ENCODE results near the gene LRGUK.

Gene LRGUK

DNA sequence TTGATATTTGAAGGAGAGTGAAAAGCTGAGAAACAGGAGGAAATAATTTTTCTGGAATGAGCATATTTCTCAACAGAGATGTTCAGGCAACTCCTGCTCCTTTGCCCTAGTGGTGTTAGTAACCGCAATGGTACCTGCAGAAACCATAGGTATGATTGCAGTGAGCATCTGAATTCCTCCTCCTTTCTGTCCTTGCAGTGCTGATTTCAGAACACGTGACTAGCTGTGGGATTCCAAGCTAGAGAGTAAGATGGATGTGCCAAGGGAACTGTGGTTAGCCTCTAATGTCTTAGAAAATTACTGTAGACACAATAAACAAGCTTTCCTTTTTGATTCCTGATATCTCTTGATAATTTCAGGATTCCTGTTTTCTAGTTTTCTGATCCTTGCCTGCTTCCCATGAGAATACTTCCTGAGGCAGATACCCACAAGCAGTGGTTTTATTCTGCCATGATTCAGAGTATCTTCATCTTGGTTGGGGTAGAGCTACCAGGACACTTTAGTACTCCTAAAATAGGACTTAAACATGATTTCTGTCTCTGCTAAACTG lies 27.5 kb downstream of the LRGUK start:
- TF ChIP-seq POLR2A (IDR thresholded peaks at IDR 0.05; ENCODE audit: low read length) (no peak), GATA1 (IDR thresholded peaks at IDR 0.05; ENCODE audit: low read depth, low read length) (no peak)
- no peak for DNase-seq

- TF ChIP-seq GATA1 (IDR thresholded peaks at IDR 0.05; ENCODE audit: low read depth, low read length) (no peak), POLR2A (IDR thresholded peaks at IDR 0.05; ENCODE audit: low read length) (no peak)
- no peak for DNase-seq
These were observed 28.1 kb downstream of the LRGUK start for GRCh38 chr7:134155206-134155605.

- no peak for TF ChIP-seq GATA1 (IDR thresholded peaks at IDR 0.05; ENCODE audit: low read depth, low read length)
- TF ChIP-seq POLR2A (IDR thresholded peaks at IDR 0.05; ENCODE audit: low read length): no peak
- DNase-seq: no peak
These were observed 28.7 kb downstream of the LRGUK start for GRCh38 chr7:134155871-134156270.

DNA sequence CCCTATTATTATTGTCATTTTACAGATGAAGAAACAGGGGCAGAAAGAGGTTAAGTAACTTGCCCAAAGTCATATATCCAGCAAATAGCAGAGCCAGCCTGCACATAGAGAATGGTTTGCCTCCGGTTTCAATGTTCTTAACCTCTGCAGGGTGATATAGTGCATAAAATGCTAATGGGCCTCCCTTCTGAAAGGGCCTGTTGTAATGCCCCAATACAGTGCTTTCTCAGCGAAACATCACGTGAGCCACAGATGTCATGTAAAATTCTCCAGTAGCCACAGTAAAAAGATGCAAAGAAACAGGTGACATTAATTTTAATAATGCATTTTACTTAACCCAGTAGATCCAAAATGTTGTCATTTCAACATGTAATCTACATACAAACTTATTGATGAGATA lies 38.1 kb downstream of the LRGUK start:
- TF ChIP-seq POLR2A (IDR thresholded peaks at IDR 0.05; ENCODE audit: low read length) (no peak), GATA1 (IDR thresholded peaks at IDR 0.05; ENCODE audit: low read depth, low read length) (no peak)
- DNase-seq: no peak

DNA sequence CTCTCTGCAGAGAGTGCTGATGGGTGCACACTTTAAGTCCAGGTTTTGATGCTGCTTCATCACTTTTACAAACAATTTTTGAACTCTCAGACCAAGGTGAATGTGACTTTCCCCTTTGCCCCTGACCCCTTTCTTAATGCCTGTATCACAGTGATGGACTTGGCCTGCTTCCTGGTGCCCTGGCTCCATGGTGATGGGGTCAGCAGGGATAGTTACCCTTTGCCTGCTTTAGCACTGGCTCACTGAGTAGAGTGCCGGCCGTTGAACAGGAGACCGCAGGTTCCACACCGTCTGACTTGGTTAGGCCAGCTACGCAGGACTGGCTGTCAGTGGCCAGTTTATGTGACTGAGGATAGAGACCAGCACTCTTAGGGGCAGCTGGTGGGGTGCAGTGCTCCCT lies 40.1 kb downstream of the LRGUK start:
- no peak for DNase-seq
- TF ChIP-seq POLR2A (IDR thresholded peaks at IDR 0.05; ENCODE audit: low read length): no peak
- no peak for TF ChIP-seq GATA1 (IDR thresholded peaks at IDR 0.05; ENCODE audit: low read depth, low read length)

DNA sequence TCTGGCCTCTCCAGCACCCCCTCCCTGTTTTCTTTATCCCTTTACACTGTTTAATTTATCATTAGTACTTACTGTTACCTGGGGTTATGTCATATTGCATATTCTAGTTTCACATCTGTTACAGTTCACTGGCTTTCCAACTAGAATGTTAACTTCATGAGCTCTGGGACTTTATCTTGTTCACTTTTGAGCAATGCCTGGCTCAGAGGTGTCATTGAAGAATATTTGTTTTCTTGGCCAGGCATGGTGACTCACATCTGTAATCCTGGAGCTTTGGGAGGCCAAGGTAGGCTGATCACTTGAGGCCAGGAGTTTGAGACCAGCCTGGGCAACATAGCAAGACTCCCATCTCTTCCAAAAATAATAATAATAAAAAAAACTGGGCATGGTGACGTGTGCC lies 40.7 kb downstream of the LRGUK start:
- TF ChIP-seq GATA1 (IDR thresholded peaks at IDR 0.05; ENCODE audit: low read depth, low read length): no peak
- TF ChIP-seq POLR2A (IDR thresholded peaks at IDR 0.05; ENCODE audit: low read length): no peak

GRCh38 chr7:134174795-134175261 lies 47.7 kb downstream of the LRGUK start:
- TF ChIP-seq GATA1 (IDR thresholded peaks at IDR 0.05; ENCODE audit: low read depth, low read length): no peak
- TF ChIP-seq POLR2A (IDR thresholded peaks at IDR 0.05; ENCODE audit: low read length): no peak
- peak in 1 of 2 experiments; percentile 5 for DNase-seq

More for the DNA sequence above, 40.7 kb downstream of the LRGUK start:
- no peak for DNase-seq

DNA sequence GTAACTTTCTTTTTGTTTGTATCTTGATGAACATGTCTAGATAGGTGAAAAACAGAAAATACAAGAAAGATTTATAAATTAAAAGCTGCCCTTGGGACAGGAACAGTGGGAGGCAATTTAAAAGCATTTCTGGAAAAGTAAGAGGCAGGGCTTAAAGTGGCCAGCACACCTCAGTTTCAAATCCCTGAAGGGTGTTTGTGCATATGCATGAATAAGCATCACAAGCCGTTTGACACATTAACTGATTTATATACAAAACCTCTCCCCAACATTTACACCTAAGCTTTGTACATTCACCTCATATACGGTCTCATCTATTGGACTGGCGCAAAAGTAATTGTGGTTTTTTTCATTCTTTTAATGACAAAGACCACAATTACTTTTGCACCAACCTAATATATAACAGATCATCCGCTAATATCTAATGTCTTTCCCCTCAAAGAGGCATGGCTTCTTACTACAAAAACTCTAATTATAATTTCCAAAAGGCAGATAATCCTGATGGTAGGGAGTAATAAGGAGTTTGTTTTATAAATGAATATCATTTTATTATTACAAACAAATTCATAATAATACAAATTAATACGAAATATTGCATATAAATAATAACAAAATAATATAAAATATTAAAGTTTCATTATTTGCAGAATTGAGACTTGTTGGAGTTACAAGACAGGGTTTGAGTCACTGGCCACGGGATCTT lies 48.3 kb downstream of the LRGUK start:
- no peak for DNase-seq

DNA sequence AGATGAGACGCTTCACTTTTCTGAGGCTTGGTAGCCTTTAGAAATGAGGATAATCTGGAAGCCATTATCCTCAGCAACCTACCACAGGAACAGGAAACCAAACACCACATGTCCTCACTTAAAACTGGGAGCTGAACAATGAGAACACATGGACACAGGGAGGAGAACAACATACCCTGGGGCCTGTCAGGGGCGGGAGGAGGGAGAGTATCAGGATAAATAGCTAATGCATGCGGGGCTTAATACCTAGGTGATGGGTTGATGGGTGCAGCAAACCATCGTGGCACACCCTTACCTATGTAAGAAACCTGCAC lies 48.9 kb downstream of the LRGUK start:
- TF ChIP-seq GATA1 (IDR thresholded peaks at IDR 0.05; ENCODE audit: low read depth, low read length) (no peak), POLR2A (IDR thresholded peaks at IDR 0.05; ENCODE audit: low read length) (no peak)
- DNase-seq: no peak

More for the DNA sequence above, 48.3 kb downstream of the LRGUK start:
- no peak for TF ChIP-seq GATA1 (IDR thresholded peaks at IDR 0.05; ENCODE audit: low read depth, low read length)
- TF ChIP-seq POLR2A (IDR thresholded peaks at IDR 0.05; ENCODE audit: low read length): no peak

- DNase-seq: no peak
These were observed 52.2 kb downstream of the LRGUK start for GRCh38 chr7:134179036-134180011.

DNA sequence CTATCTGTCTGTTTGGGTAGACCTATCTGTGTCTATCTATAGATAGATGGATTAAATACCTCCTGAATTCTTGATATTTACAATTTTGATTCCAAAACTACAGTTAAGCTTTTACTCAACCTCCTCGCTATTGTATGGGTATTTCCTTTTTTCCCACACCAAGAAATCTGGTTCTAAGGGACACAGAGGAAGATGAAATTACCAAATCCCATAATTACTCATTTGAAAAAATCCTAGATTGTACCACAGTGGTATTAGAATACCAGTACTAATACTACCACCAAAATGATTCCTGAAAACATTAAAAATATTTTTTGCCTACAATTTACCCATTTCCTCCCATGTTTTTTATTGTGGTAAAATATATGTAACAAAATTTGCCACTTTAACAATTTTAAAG lies 53.2 kb downstream of the LRGUK start:
- no peak for TF ChIP-seq POLR2A (IDR thresholded peaks at IDR 0.05; ENCODE audit: low read length)
- TF ChIP-seq GATA1 (IDR thresholded peaks at IDR 0.05; ENCODE audit: low read depth, low read length): no peak
- DNase-seq: no peak

More at GRCh38 chr7:134179036-134180011, 52.2 kb downstream of the LRGUK start:
- TF ChIP-seq POLR2A (IDR thresholded peaks at IDR 0.05; ENCODE audit: low read length) (no peak), GATA1 (IDR thresholded peaks at IDR 0.05; ENCODE audit: low read depth, low read length) (no peak)

- no peak for DNase-seq
- TF ChIP-seq GATA1 (IDR thresholded peaks at IDR 0.05; ENCODE audit: low read depth, low read length) (no peak), POLR2A (IDR thresholded peaks at IDR 0.05; ENCODE audit: low read length) (no peak)
These were observed 54.9 kb downstream of the LRGUK start for GRCh38 chr7:134182078-134182477.

DNA sequence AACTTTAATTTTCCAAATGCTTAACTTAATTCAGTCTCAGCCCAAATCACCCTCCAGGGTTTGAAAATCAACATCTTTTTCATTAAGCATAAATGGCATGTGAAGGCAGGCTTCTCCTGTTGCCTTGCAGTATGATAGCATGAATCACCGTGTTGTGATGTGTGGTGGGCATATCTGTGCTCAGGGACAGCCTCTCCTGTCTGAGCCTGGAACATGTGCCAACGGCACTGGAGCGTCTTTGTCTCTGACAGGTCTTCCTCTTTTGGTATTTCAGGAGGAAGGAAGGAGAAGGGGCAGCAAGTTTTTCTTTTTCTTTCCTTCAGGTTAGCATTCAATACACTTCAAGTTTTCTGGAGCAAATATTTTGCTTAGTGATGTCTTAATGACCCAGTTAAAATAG lies 57.6 kb downstream of the LRGUK start:
- DNase-seq: no peak
- TF ChIP-seq GATA1 (IDR thresholded peaks at IDR 0.05; ENCODE audit: low read depth, low read length) (no peak), POLR2A (IDR thresholded peaks at IDR 0.05; ENCODE audit: low read length) (no peak)

GRCh38 chr7:134186027-134186426 lies 58.9 kb downstream of the LRGUK start:
- no peak for DNase-seq
- TF ChIP-seq GATA1 (IDR thresholded peaks at IDR 0.05; ENCODE audit: low read depth, low read length) (no peak), POLR2A (IDR thresholded peaks at IDR 0.05; ENCODE audit: low read length) (no peak)
